Measurements from ENCODE around the gene ARHGAP22.
"Not testable (repeated sequence)": the region's sequence is repeated elsewhere in the genome, so short reads cannot be mapped to it uniquely, and the experiment has no call there.

Gene ARHGAP22

DNA sequence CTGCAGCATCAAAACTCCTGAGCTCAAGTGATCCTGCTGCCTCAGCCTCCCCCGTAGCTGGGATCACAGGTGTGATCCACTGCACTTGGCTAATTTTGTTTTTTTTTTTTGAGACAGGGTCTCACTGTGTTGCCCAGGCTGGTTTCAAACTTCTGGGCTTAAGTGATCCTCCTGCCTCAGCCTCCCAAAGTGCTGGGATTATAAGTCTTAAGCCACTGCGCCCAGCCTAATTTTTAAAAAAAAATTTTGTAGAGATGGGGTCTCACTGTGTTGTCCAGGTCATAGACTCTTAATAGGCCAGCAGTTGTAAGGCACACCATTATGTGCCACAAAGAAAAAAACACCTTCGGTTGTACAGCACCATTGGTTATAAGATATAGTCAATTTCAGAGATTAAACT is 176.0 kb downstream of the ARHGAP22 start:
- DNase-seq (ENCODE audit: low read depth in 2 of 2), result no peak

DNA sequence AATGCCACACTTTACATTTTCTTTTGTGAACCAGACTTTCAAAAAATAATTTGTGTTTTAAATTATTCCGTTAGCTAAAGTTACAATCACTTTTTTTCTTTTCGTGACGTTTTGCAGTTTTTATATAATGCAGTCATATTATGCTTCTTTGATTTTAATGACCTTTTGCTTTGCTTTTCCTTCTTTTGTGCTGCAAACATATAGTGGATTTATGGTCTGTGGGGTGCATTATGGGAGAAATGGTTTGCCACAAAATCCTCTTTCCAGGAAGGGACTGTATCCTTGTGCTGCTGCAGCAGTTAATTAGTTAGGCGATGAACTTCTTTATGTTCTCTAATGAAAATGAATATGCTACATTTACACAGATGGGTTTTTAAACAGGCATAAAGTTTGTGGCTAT is 181.0 kb downstream of the ARHGAP22 start:
- DNase-seq (ENCODE audit: low read depth in 2 of 2), result no peak

DNA sequence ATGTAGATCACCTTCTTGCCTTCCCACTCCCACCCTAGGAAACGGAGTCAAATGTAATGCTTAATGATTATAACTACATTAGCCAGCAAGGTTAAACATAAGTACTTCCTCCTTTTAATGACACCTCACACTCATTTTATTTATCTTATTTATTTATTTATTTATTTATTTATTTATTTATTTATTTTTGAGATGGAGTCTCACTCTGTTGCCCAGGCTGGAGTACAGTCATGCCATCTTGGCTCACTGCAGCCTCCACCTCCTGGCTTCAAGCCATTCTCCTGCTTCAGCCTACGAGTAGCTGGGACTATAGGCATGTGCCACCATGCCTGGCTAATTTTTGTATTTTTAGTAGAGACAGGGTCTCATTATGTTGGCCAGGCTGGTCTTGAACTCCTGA is 183.0 kb downstream of the ARHGAP22 start:
- not testable (repeated sequence) for DNase-seq (ENCODE audit: low read depth in 2 of 2)

GRCh38 chr10:48419714-48420113 is 185.2 kb downstream of the ARHGAP22 start:
- DNase-seq (ENCODE audit: low read depth in 2 of 2), result no peak

DNA sequence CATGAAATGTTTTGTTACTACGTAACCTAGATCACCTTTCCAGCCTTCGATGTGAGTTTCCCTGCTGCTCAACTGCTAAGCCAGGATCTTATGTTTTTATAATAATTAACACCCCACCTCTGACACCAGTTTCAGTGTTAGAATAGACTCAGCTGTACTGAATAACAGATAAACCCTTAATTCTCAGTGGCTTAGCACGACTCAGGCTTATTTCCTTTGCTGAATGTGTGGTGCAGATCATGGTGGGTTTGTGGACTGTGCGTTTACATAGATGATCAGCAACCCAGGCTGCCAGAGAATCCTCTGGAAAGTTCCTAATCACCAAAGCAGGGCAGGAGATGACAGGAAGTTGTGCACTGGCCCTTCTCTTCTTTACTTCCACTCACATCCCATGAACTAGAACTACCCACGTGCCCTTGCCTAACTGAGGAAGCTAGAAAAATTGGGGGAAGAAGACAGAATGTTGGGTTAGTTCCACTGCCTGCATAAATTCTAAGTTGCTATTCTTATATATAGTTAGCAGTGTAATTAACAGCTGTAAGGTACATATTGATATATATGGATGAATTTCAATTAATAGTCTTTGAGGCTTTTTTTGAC is 186.6 kb downstream of the ARHGAP22 start:
- no peak for DNase-seq (ENCODE audit: low read depth in 2 of 2)

GRCh38 chr10:48417374-48417773 is 187.5 kb downstream of the ARHGAP22 start:
- no peak for DNase-seq (ENCODE audit: low read depth in 2 of 2)

DNA sequence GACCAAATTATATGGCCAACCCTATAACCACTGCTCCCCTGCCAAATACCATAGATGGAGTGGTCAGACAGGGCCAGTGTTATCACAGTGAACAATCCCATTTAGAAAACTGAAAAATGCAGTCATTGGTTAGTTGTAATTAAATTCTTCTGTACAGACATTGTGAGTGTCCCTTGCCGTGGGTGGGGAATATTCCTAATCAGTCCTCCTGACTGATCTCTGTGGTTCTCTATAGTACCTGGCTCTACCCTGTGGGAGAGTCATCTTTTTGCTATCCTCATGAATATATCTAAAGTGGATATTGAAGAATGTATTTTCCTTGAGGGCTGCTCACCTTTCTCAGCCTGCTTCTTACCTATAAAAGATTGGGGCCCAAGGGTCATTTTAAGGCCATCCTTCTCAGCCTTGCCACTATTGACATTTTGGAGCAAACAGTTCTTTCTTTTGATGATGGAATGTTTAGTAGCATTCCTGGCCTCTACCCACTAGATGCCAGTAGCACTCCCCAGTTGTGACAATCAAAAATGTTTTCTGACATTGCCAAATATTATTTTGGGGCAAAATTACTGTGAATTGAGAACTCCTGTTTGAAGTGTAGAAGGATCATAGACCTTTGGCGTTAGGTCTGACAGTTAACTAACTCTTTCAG is 188.2 kb downstream of the ARHGAP22 start:
- no peak for DNase-seq (ENCODE audit: low read depth in 2 of 2)

- no peak for DNase-seq (ENCODE audit: low read depth in 2 of 2)
These were observed 190.1 kb downstream of the ARHGAP22 start for GRCh38 chr10:48414778-48415177.

GRCh38 chr10:48414160-48414559 is 190.7 kb downstream of the ARHGAP22 start:
- no peak for DNase-seq (ENCODE audit: low read depth in 2 of 2)

- no peak for DNase-seq (ENCODE audit: low read depth in 2 of 2)
These were observed 191.9 kb downstream of the ARHGAP22 start for GRCh38 chr10:48412933-48413332.

GRCh38 chr10:48412081-48412480 is 192.8 kb downstream of the ARHGAP22 start:
- no peak for DNase-seq (ENCODE audit: low read depth in 2 of 2)

GRCh38 chr10:48411510-48411909 is 193.4 kb downstream of the ARHGAP22 start:
- DNase-seq (ENCODE audit: low read depth in 2 of 2), result no peak

GRCh38 chr10:48410503-48410902 is 194.4 kb downstream of the ARHGAP22 start:
- no peak for DNase-seq (ENCODE audit: low read depth in 2 of 2)

- no peak for DNase-seq (ENCODE audit: low read depth in 2 of 2)
These were observed 198.2 kb downstream of the ARHGAP22 start for GRCh38 chr10:48406658-48407057.

DNA sequence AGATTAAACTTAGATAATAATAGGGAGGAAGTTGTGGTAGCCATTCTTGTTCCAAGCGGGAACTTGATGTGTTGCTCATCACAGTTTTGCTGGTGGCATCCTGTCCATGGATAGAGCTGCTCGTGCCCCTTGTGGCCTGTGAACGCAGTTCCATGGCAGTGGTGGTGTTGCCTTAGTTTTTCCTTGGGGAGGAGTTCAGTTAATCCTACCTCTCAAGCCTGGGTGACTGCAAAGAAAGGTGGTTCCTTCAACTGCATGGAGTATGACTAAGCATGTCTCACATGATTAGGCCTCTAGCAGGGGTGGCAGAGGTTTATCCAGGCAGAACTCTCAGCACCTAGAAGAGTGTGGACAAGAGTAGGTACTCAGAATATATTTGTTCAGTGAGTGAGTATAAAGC is 198.7 kb downstream of the ARHGAP22 start:
- no peak for DNase-seq (ENCODE audit: low read depth in 2 of 2)

GRCh38 chr10:48404646-48405045 is 200.2 kb downstream of the ARHGAP22 start:
- DNase-seq (ENCODE audit: low read depth in 2 of 2), result no peak

GRCh38 chr10:48400850-48401220 is 204.0 kb downstream of the ARHGAP22 start:
- DNase-seq (ENCODE audit: low read depth in 2 of 2), result no peak

DNA sequence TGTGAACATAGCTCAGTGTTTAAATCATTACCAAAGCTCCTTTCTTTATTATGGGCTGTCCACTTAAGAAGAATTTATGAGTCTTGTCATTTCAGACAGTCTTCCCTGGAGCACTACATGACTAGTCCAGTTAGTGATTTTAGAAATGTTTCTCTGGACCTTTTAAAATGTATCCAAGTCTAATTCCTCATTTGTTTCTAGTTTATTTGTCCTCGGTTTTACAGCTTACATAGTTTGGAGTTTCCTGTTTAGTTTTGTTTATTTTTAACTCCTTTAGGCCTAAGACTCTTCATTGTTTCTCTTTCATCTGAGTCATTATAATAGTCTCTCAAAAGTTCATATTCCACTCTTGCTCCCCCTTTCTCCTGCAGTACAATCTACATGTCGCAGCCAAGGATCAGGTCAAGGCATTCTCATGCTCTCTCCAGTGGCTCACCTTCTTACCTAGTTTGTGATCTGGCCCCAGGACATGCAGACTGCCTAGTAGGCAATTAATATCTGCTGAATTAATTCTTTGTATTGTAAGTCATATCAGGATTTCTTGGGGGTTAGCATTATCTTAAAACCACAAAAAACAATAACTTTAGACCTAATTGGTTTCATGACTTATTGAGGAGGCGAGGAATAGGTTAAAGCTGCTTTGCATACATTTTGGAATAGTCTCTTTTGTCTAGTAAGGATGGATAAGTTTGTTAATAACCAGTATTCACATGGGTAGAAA is 204.6 kb downstream of the ARHGAP22 start:
- no peak for DNase-seq (ENCODE audit: low read depth in 2 of 2)

DNA sequence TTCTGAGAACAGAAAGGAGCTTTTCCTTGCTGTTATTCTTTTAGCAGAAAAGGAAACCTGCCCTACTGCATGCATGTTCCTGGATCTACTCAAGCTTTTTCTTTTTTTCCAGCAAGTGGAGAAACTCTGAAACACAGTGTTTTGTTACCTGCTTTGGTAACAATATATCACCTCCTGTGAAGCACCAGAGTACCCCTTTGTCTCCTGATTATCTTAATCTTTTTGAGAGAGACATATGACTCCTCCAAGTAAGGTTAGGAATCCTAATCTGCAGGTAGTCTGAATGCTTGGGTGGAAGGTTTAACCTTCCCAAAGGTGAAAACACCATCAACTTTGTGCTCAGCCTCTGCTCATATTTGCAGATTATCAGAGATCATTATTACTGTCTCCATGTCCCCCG is 205.3 kb downstream of the ARHGAP22 start:
- DNase-seq (ENCODE audit: low read depth in 2 of 2), result no peak

DNA sequence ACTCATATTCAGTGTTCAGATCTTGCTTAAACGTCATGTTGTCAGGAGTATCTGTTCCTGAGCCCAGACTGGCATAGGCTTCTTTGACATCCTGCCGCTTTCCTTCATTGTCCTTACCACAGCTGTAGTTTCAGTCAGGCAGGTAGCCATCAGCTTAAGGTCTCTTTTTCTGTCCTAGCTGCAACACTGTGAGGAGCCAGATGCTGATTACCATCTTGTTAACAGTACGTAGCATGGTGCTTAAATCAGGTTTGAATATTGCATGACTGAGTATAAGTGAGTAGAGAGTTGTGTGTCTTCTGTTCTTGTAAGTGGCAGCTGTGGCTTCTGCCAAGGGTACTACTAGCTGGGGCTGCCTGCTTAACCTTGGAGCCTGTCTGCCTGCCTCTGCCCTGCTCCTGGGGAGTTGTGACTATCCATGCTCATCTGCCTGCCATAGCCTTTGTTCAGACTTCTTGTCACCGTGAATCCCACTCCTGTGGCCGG is 205.8 kb downstream of the ARHGAP22 start:
- DNase-seq (ENCODE audit: low read depth in 2 of 2), result no peak

DNA sequence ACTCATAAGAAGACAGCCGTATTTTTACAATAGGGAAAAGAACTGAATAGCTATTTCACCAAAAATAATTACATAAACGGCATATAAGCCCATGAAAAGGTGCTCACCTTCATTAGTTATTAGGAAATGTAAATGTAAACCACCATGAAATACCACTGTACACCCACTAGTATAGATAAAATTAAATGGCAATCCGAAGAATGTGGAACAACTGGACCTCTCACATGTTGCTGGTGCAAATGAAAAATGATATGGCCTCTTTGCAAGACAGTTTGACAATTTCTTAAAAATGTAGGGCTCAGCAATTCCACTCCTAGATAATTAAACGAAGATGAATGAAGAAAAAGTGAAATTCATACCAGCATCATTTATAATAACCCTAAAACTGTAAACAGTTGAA is 206.6 kb downstream of the ARHGAP22 start:
- DNase-seq (ENCODE audit: low read depth in 2 of 2), result no peak

All from activated CD8-positive, alpha-beta memory T cell treated with anti-CD3 and anti-CD28 coated beads for 4 hours (primary cell).